ENCODE measurements around the gene PCNX3. TPM values are rescaled to one million over a fixed set of nuclear protein-coding genes. Genes with fewer than 3 reads are reported as not detected.

PCNX3 gene
- total and polyA plus RNA-seq, 7 experiments from 2014 or later: 2.2 to 64.9 (median 54.9) TPM

DNA sequence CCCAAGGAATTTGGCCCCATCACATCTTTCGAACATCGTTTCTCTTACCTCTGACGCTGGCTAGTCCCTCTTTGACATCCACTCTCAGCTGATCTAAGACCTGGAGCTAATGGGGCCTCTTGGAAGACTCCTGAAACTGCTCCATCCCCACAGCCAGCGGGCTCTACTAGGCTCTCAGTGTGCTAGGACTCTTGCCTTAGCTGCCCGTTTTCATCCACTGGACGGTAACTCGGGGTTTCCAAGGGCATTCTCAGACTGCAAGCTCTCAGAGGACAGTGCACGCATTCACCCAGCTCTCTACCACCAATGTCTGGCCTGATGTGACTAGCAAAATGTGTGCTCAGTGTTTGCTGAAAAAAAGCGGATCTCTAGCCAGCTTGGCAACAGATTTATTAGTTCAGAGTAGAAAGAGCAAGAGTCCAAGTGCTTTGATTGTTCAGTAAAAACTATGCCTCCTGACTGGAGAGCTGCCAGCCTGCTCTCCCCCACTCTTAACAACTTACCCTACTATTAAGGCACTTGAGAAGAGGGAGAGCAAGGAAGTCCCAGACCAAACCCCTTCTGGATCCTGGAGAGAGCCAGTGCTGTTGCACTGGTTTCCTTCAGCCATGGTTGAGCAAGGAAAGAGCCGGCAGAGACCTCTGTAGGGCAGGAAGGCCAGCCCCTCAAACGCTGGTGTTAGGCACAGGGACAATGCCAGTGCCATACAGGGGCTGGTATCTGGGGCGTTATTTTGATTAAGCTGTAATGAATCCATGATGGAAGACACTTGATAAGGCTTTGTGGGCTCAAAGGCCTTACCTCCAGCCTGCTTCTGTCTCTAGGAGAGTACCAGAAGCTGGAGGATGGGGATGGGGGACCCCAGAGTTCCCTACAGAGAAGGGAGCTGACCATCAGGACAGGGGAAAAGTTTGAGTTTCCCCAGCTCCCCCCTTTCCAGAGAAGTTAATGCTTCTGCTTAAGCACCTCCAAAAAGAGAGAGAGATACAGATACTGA is 38.0 kb downstream of the PCNX3 start:
- intact Hi-C loops (cut with micrococcal nuclease): loop anchor here (1.0 to 5.0 kb wide), 9 partner anchors 9 to 399 kb away; partner anchors contain the start of genes CFL1 (in 1 of the 2), KAT5 (in 1 of the 2), RELA (in 1 of the 2) and SF3B2 (in 1 of the 2)
- H3K27me3 ChIP-seq (ENCODE audit: control insufficient read depth in 2 of 2, insufficient read depth in 2 of 2, low read length in 2 of 2): no peaks in the 10 kb centered on the region
- Mint-ChIP-seq H3K9me3 (peaks cover 0 to 9% (median 0%) of the 10 kb centered on the region in 11 donors), H3K4me1 (peaks cover 36 to 62% (median 53%) of the 10 kb centered on the region in 7 donors), H3K4me3 (peak overlapping the region; percentile 70 to 95 (median 90)), H3K27me3 (no peaks in the 10 kb centered on the region), H3K27ac (peak overlapping the region; percentile 90 to 99 (median 98)), H3K36me3 (peaks cover 13 to 36% (median 16%) of the 10 kb centered on the region in 5 donors)
- ATAC-seq (no peak), DNase-seq (peak in 1 of 9 donors; percentile 21)
- peaks cover 25% of the 10 kb centered on the region in 2 donors for H3K4me1 ChIP-seq (ENCODE audit: control insufficient read depth in 2 of 2, insufficient read depth in 2 of 2, low read length in 2 of 2)
- peaks cover 28 to 75% (median 31%) of the 10 kb centered on the region in 3 experiments for H3K36me3 ChIP-seq (ENCODE audit: control insufficient read depth in 2 of 3, insufficient read depth in 3 of 3, low read length in 3 of 3)
- H3K27ac ChIP-seq (ENCODE audit: low read depth, low read length): peak overlapping the region; percentile 98
- no peaks in the 10 kb centered on the region for H3K9me3 ChIP-seq (ENCODE audit: control insufficient read depth in 2 of 3, low read length in 3 of 3)
- H3K4me3 ChIP-seq (ENCODE audit: low read length): peak overlapping the region; percentile 58
- ChIA-PET CTCF (interaction anchor here (0.6 to 1.5 kb wide), 7 partner anchors 9 to 780 kb away, joined by 3 to 5 read pairs (median 3); no protein-coding TSS in a partner anchor), POLR2A (interaction anchor here (0.7 to 11.6 kb wide), 21 partner anchors 9 to 518 kb away, joined by 3 to 227 read pairs (median 5); partner anchors contain the start of genes CCDC85B, CFL1, FAM89B and KAT5)

DNA sequence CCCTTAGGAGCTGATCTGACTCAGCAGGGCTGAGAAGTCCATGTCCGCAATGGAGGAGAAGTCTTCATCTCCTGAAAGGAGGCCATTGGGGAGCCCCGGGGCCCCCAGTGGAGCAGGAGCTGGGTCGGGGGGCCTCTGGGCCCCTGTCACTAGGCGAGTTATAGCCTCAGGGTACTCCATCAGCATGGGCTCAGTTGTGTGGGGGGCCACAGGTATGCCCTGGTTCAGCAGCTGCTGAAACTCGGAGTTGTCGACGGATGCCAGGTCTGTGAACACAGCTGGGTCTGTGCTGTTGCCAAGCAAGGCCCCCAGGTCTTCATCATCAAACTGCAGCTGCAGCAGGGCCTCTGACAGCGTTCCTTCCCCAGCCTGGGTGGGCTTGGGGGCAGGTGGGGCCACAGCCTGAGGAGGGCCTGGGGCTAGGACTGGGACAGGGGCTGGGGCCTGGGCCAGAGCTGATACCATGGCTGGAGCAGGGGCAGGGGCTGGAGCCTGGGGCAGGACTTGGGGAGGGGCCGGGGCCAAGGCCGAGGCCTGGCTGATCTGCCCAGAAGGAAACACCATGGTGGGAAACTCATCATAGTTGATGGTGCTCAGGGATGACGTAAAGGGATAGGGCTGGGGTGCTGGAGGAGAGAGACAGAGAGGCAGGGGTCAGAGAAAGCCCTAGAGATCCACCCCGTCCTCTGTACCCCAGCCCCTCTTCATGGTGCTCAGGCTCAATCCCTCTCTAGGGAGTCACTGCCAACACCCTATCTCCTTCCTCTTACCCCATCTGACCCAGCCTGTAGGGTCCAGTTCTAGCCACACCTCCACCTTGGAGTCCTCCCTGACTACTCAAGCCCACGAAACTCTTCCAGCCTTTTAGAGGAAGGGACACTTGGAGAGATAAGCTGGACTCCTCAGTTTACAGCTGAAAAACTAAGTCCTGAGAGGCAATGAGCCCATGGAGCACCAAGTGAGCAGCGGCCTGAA is 39.1 kb downstream of the PCNX3 start:
- Mint-ChIP-seq H3K9me3 (peaks cover 0 to 9% (median 0%) of the 10 kb centered on the region in 11 donors), H3K36me3 (peaks cover 18 to 40% (median 25%) of the 10 kb centered on the region in 5 donors), H3K27ac (peak overlapping the region; percentile 39 to 99 (median 96)), H3K4me3 (peak overlapping the region in 4 of 10 donors; percentile 13 to 42 (median 22)), H3K4me1 (peaks cover 45 to 73% (median 64%) of the 10 kb centered on the region in 7 donors), H3K27me3 (no peaks in the 10 kb centered on the region)
- no peaks in the 10 kb centered on the region for H3K27me3 ChIP-seq (ENCODE audit: control insufficient read depth in 2 of 2, insufficient read depth in 2 of 2, low read length in 2 of 2)
- DNase-seq (no peak), ATAC-seq (no peak)
- peaks cover 30 to 34% of the 10 kb centered on the region in 2 donors for H3K4me1 ChIP-seq (ENCODE audit: control insufficient read depth in 2 of 2, insufficient read depth in 2 of 2, low read length in 2 of 2)
- ChIA-PET CTCF (interaction anchor here (0.7 to 0.9 kb wide), 2 partner anchors 7 to 22 kb away, joined by 3 read pairs; no protein-coding TSS in a partner anchor), POLR2A (interaction anchor here (0.7 to 11.6 kb wide), 8 partner anchors 7 to 61 kb away, joined by 3 to 227 read pairs (median 16); partner anchors contain the start of genes MAP3K11, PCNX3, RELA and SIPA1)
- peak overlapping the region; percentile 98 for H3K27ac ChIP-seq (ENCODE audit: low read depth, low read length)
- H3K36me3 ChIP-seq (ENCODE audit: control insufficient read depth in 2 of 3, insufficient read depth in 3 of 3, low read length in 3 of 3): peaks cover 30 to 75% (median 31%) of the 10 kb centered on the region in 3 experiments
- H3K4me3 ChIP-seq (ENCODE audit: low read length): no peak overlapping the region
- H3K9me3 ChIP-seq (ENCODE audit: control insufficient read depth in 2 of 3, low read length in 3 of 3): no peaks in the 10 kb centered on the region
- intact Hi-C loops (cut with micrococcal nuclease): loop anchor here in 1 of 2 donors (5.0 kb wide), 2 partner anchors 178 to 398 kb away; partner anchors contain the start of genes SF3B2 and SNX32

DNA sequence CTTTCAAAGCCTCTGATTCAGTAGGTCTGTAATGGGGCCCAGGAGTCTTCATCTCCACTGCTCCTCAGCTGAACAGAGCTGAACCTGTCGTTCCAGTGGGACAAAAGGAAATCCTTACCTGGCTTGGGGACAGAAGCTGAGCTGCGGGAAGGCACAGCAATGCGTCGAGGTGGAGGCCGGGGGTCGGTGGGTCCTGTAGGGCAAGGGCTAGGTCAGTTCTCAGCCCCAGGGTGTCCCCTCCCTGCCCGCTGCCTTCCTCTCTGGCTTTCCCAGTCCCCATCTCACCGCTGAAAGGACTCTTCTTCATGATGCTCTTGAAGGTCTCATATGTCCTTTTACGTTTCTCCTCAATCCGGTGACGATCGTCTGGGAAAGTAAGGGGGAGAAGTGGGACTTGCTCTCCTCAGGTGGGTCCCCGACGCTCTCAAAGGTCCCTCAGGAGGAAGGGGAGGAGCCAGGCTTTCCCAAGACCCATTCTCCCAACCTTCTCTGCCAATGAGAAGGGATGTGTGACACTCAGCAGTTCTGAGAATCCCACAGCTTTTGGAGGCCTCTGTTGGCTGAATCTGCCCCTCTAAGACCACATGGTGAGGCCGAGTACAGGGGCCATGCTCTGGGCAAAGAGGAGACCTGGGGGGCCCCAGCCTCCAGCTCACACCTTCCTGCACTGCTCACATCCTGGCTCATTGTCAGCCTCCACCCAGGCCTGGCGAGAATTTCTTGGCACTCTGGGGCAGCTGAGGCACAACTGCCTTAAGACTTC is 40.2 kb downstream of the PCNX3 start:
- ATAC-seq: no peak
- Mint-ChIP-seq H3K4me1 (peaks cover 52 to 76% (median 72%) of the 10 kb centered on the region in 7 donors), H3K4me3 (peak overlapping the region in 2 of 10 donors; percentile 18 to 48), H3K27ac (peak overlapping the region in 7 of 9 donors; percentile 32 to 88 (median 56)), H3K27me3 (no peaks in the 10 kb centered on the region), H3K9me3 (peaks cover 0 to 9% (median 0%) of the 10 kb centered on the region in 11 donors), H3K36me3 (peaks cover 18 to 44% (median 31%) of the 10 kb centered on the region in 5 donors)
- POLR2A ChIA-PET: interaction anchor here (0.7 to 11.6 kb wide), 6 partner anchors 7 to 65 kb away, joined by 3 to 227 read pairs (median 4); partner anchors contain the start of genes RELA, RNASEH2C and SIPA1
- CTCF ChIA-PET: no interaction called here
- Histone ChIP-seq H3K9me3 (ENCODE audit: control insufficient read depth in 2 of 3, low read length in 3 of 3) (no peaks in the 10 kb centered on the region), H3K4me1 (ENCODE audit: control insufficient read depth in 2 of 2, insufficient read depth in 2 of 2, low read length in 2 of 2) (peaks cover 33 to 41% of the 10 kb centered on the region in 2 donors), H3K27me3 (ENCODE audit: control insufficient read depth in 2 of 2, insufficient read depth in 2 of 2, low read length in 2 of 2) (no peaks in the 10 kb centered on the region), H3K4me3 (ENCODE audit: low read length) (no peak overlapping the region), H3K27ac (ENCODE audit: low read depth, low read length) (no peak overlapping the region), H3K36me3 (ENCODE audit: control insufficient read depth in 2 of 3, insufficient read depth in 3 of 3, low read length in 3 of 3) (peaks cover 32 to 73% (median 38%) of the 10 kb centered on the region in 3 experiments)
- intact Hi-C loops (cut with micrococcal nuclease): no loop called here
- no peak for DNase-seq

DNA sequence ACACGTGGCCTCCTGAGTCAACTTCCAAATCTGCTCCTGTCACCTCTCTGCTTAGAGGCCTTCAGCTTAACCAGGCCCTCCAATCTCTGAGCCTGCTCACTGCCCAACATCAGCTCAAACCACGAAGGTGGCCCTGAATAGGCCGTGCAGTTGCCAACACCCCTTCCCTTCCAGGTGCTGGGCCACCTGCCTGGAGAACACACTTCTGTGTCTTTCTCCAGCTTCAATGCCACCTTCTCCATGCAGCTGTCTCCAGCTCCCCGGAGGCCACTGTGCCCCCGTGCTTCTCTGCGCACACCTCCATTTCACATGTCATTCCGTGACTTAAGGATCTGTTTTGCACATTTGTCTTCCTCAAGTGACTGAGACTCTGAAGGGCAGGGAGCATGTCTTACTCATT is 41.9 kb downstream of the PCNX3 start:
- ChIA-PET CTCF (interaction anchor here (0.7 to 1.2 kb wide), 2 partner anchors 31 to 35 kb away, joined by 4 read pairs; no protein-coding TSS in a partner anchor), POLR2A (interaction anchor here (0.7 to 11.6 kb wide), 4 partner anchors 9 to 42 kb away, joined by 4 to 227 read pairs (median 6); partner anchors contain the start of genes PCNX3 and SIPA1)
- Histone ChIP-seq H3K27me3 (ENCODE audit: control insufficient read depth in 2 of 2, insufficient read depth in 2 of 2, low read length in 2 of 2) (no peaks in the 10 kb centered on the region), H3K4me3 (ENCODE audit: low read length) (no peak overlapping the region), H3K27ac (ENCODE audit: low read depth, low read length) (no peak overlapping the region), H3K36me3 (ENCODE audit: control insufficient read depth in 2 of 3, insufficient read depth in 3 of 3, low read length in 3 of 3) (peaks cover 32 to 81% (median 38%) of the 10 kb centered on the region in 3 experiments), H3K4me1 (ENCODE audit: control insufficient read depth in 2 of 2, insufficient read depth in 2 of 2, low read length in 2 of 2) (peaks cover 34 to 43% of the 10 kb centered on the region in 2 donors), H3K9me3 (ENCODE audit: control insufficient read depth in 2 of 3, low read length in 3 of 3) (no peaks in the 10 kb centered on the region)
- DNase-seq (no peak), ATAC-seq (no peak)
- H3K9me3 Mint-ChIP-seq: peaks cover 0 to 6% (median 0%) of the 10 kb centered on the region in 11 donors
- no peak overlapping the region for H3K4me3 Mint-ChIP-seq
- H3K27ac Mint-ChIP-seq: peak overlapping the region in 7 of 9 donors; percentile 8 to 65 (median 52)
- H3K36me3 Mint-ChIP-seq: peaks cover 18 to 41% (median 31%) of the 10 kb centered on the region in 5 donors
- no peaks in the 10 kb centered on the region for H3K27me3 Mint-ChIP-seq
- intact Hi-C loops (cut with micrococcal nuclease): no loop called here
- peaks cover 38 to 74% (median 62%) of the 10 kb centered on the region in 7 donors for H3K4me1 Mint-ChIP-seq
